HG02870 (cell line): ENCODE results near the gene NCS1.

Source experiments
- ATAC-seq: cut with Tn5 transposase; IDR thresholded peaks from one replicate; pipeline ENCODE4 v1.9.1; 2021; ENCODE audit warnings: mild to moderate bottlenecking, moderate library complexity; ENCODE audit not compliant: unreplicated experiment

Gene NCS1

DNA sequence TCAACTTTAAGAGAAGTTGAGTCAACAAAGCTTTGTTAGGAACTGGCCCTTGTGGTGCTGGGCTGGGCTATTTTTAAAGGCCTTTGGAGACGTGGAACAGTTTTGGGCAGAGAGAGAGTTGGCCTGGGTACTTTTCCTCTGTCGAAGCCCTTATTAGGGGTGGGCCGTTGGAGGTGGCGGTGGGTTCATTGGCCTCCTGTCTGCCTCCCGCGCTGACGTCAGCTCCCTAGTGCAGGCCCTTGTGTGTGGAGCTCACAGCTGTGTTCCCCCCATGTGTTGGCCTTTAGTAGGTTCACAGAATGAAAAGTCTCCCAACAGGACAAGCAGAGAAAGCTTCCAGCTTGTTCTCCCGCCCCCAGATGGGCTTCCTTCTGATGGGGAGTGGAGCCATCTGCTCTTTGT, 2.7 kb downstream of the NCS1 start:
- no peak for ATAC-seq

DNA sequence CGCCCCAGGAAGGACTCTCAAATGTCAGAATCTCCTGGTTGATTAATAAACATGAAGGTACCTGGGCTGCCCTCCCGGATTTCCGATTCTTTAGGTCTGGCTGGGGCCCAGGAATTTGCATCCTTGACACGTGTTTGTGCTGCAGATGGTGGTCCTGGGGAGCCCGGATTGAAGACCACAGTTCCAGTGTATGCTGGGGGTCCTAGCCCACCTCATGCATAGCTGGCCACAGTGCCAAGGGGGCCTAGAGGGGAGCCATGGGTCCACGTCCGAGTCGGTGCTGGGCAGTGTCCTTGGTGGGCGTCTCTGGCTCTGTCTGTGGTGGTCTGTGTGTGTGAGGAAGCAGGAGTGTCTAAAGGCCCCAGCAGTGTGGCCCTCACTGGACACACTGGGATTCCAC, 3.2 kb downstream of the NCS1 start:
- ATAC-seq: no peak

DNA sequence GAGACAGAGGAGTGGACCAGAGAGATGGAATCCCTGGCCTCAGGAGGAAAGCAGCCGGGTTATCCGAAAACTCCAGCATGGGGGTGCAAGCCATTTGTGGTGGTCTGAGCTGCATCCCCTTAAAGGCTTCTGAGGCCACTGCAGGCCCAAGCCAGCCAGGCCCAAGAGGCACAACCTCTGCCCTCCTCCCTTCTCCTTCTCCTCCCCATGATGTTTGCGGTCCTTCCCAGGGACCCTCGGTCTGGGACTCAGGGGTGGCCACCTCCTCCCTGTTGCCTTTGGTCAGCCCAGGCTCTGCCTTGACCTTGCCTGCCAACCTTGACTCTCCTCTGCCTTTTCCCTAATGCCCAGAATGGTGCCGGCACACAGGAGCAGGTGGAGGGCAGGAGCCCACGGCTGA, 4.6 kb downstream of the NCS1 start:
- no peak for ATAC-seq

DNA sequence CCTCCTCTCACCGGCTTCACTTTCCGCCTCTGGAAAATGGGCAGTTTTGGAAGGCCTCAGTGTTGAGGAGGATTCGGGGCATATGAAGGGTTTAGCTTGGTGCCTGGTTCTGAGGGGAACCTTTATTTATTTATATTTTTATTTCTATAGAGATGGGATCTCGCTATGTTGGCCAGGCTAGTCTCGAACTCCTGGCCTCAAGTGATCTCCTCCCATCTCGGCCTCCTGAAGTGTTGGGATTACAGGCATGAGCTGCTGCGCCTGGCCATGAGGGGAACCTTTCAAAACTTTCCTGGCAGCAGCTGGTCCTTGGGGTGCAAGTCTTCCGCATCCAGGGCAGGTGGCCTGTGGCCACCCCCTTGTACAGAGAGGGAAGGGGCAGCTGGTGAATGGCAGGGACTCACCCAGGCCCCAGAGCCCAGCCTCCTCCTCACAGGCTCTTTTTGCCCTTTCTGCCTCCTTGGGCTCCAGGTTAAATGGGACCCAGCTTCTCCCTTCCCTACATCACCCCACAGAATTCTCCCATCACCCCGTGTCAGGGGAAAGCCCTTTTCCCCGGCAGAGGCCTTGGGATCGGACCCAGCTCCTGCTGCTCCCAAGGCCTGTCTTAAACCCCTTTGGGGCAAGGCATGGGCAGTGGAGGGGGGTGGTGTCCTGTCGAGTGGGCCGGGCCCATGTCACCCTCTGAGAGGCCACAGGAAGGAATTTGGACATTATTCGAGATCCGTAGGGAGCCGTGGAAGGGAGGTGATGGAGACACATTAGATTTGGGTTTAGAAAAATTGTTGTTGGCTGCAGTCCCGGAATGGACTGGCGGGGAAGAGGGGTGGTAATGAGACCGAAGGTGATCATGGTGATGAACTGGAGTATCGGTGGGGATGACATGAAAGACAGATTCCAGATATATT, 5.9 kb downstream of the NCS1 start:
- ATAC-seq: no peak

DNA sequence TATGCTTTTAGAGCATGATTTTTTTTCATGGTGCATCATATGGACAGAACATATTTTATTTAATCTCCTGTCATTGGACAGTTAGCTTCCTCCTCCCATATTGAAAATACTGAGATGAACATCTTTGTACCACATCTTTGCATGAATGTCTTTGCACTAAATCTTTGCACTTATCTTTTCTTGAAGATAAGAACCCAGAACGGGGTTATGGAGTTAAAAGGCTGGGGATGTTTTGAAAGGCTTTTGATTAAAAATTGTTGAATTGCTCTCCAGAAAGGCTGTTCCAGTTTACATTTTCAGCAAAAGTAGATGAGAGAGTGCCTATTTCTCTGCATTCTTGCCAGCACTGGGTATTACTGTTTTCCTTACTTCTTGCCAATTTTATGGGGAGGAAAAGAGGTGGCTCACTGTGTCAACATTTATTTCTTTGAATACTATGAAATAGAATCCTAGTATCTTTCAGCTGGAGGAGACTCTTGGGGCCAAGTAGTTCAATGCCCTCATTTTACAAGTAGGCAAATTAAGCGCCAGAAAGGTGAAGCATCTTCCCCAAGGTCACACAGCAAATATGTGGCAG, 7.2 kb downstream of the NCS1 start:
- ATAC-seq: no peak

DNA sequence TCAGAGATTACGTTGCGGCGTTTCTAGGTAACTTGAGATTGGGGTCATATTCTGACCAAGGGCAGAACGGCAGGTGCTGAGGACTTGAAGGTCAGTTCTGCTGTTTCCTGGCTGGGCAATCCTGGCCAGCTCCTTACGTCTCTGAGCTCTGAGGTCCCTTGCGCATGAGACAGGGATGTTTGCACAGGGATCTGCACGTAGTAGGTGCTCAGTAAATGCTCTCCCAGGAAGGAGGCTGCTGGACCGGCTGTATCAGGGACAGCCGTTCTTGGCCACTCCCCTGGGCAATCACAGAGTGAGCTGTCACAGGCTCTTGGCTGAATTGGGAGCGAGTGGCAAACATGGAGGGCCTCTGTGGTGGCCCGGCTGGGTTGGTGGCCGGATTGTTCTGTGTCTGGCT, 8.3 kb downstream of the NCS1 start:
- ATAC-seq: no peak

DNA sequence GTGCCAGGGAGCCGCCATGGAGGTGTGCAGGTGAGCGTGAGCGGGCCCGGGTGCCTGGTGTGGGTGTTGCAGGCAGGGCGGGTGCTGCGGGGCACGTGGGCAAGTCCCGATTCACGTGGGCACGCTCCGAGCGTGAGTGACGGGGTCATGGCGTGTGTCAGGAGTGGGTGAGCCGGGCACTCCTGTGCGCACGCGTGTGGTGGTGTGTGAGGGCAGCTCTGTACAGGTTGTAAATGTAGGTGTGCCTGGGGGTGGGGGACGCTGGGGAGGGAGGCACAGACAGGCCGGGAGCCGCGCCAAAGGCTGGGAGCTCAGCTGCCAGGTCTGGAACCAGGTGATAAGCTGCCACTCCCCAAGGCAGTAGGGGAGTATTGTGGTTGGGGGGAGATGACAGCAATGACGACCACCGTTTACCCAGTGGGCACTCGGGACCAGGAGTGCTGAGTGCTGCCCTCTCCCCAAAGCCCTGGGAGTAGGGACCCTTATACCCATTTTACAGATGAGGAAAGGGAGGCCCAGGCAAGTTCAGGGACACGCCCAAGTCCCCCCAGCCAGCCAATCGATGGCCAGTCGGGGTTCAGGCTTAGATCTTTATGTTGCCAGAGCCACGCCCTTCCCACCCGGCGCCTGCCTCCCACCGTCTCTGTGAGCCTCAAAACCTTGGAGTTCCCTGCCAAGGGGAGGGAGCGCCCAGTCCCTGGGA, 9.6 kb downstream of the NCS1 start:
- no peak for ATAC-seq

DNA sequence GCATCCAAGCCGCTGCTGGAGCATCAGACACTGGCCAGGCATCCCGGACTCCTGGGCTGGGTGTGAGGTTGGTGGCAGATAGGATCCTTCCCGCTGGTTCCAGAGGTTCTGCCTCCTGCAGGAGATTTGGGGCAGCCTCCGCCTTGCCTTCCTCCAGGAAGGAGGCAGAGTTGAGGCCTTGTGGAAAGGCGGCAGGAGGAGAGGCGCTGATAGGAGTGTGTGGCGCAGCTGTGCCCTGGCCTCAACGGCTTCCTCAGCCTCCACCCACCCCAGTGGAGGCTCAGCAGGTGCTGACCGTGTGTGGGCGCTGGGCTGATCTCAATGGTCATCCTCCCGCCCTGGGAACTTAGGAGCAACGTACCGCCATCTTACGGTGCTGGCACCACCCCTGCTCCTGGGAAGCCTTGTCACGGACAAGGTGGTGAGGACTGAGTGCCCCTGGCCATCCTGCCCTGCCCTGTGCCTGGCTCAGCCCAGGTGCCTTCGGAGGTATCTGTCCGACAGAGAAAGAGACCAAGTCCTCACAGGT, 10.2 kb downstream of the NCS1 start:
- no peak for ATAC-seq

DNA sequence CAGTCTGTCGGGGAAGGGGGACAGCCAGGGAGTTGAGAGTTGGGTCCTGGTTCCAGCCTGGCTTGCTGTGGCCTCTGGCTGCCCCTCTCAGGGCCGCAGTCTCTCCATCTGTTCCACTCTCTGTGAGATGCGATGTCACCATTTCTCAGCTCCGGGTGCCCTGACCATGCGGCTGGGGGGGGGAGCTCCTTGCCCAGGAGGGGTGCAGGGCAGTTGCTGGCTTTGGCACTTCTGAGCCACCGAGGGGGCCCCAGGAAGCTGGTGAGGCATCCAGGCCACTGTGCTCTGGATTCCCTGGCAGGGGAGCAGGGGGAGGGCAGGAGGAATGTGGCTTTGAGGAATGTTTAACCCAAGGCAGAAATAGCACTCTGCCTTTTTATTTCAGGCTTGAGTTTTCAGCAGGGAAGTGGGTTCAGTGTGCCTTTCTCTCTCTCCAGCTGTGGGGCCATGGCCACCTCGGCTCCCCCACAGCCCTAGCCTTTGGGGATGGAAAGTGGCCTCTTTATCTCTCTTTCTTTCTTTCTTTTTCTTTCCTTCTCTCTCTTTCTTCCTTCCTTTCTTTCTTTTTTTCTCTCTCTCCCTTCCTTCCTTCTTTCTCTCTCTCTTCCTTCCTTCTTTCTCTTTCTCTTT, 11.0 kb downstream of the NCS1 start:
- ATAC-seq: no peak

DNA sequence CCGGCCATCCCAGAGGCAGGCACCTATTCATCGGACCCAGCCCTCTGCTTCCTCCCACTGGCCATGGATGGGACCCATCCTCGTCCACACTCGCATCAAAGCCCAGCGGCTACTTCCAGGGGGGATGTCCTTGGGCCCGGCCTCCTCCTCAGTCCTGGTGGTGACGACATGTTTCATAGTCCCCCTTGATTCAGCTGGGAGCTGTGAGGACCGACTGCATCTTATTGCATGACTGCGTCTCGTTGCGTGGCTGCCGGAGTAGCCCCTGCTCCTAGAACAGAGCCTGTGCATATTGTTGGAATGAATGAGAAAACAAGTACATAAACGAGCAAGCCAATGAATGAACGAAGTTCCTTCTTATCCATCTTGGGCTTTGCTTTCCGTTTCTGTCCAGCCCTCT, 12.8 kb downstream of the NCS1 start:
- ATAC-seq: no peak

DNA sequence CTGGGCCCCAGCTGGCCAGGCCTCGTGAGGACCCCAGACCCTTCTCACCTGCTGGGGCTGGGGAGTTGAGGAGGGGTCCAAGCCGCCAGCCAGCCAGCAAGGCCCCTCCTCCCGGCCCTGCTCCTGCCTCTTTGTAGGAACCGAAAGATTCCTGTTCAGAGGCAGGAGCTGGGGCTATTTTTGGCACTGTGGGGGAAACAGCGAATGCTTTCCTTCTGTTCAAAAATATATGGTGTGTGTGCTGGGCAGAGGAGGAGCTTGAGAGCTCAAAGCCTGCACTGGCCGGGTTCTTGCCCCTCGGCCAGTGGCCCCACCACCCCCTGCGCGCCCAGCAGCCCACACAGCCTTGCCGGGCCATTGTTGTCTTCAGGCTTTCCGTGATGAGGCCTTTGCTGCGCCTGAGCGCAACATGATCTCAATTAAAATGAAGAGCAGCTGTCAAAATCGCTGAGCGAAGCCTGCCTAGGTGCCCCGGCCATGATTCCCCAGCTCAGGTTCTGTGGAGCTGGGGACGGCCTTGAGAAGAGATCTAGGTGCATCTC, 13.4 kb downstream of the NCS1 start:
- ATAC-seq: no peak

DNA sequence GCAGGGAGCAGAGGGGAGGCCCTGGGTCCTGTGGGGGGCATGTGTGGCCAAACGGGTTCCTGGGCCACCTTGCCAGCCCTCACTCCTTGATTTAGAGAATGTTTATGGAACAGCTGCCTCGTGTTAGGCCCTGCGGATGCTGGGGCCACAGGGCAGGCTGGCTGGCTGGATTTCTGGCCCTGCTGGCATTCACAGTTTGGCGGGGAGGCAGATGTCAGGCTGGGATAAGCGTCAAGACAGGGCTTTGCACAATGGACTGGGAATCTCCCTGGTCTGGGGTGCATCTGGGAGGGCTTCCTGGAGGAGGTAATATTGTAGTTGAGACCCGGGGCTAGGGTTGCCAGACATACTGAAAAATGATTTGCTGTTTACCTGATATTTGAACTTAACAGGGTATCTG, 13.8 kb downstream of the NCS1 start:
- ATAC-seq: no peak

DNA sequence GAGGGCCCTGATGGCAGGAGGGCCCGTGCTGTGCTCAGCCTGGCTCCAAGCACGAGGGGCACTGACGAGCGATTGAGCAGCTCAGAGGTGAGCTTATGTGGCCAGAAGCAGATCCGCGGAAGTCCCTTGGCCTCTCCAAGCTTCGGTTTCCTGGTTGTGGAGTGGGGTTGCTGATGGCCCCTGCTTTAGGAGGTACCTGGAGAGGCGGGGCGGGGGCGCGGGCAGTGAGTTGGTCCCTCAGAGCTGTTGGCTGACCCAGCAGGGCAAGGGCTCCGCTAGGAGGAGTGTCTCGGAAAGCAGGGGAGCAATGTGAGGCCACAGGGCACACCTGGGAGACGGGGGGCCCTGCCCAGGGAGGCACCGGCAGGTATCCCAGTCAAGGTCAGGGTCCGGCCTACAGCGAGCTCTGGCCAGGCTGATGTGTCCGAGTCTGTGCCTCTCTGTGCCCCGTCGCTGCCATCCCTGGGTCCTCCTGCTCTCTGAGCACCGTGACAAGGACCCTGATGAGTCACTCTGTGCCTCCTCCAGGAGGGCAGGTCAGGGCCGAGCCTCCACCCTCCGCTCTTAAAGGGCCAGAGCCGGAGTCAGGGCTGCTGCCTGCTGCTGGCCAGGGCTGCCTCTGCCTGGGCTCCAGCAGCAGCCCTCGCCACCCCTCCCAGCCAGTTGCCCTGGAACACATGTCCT, 14.8 kb downstream of the NCS1 start:
- ATAC-seq: no peak

DNA sequence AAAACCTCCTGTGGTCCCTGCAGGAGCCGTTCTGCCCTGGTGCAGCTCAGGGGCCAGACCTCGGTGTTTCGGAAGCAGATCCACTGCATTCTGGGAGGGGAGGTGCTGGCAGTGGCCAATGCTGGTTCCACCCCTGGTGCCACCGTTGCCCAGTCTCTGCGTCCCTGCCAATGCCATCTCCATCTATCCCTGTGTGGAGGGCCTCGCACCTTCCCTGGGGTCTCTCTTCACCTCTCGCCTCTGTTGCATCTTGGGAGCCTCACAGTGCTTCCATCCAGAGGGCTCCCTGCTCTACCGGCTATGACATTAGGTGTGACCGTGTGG, 15.3 kb downstream of the NCS1 start:
- ATAC-seq: no peak

DNA sequence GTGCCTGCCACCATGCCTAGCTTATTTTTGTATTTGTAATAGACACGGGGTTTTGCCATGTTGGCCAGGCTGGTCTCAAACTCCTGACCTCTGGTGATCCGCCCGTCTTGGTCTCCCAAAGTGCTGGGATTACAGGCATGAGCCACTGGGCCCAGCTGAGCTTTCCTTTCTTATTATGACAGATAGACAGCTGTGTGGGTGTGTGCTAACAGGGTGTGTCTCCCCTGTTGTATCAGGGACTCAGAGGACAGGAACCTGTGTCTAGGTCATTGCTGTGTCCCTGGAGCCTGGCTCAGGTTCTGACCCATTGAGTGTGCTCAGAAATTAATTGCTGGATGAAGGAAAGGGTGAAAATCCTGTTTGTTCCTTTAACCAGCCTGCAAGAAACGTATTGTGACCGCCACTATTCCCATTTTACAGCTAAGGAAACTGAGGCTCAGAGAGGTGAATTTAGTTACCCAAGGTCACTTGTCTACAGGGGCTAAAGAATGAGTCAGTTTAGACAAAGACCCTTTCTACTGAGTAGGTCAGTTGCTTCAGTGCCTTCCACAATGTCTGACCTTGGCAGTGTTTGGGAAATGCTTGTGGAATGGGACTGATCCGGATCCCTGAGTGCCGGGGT, 16.8 kb downstream of the NCS1 start:
- no peak for ATAC-seq

DNA sequence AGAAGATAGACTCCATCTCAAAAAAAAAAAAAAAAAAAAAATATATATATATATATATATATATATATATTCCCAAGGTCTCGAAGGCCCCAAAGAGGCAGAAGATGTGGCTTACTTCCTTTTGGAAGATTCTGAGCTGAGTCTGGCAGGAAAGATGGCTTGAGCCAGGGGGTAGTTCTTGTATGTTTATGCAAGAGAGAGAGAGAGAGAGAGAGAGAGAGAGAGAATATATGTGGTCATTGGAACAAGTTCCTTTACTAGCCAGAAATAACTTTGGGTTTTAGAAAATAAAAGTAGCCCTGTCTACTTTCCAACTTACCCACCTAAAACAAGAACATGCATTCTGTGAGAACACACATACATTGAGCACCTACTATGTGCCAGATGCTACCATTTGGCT, 17.6 kb downstream of the NCS1 start:
- ATAC-seq: no peak

DNA sequence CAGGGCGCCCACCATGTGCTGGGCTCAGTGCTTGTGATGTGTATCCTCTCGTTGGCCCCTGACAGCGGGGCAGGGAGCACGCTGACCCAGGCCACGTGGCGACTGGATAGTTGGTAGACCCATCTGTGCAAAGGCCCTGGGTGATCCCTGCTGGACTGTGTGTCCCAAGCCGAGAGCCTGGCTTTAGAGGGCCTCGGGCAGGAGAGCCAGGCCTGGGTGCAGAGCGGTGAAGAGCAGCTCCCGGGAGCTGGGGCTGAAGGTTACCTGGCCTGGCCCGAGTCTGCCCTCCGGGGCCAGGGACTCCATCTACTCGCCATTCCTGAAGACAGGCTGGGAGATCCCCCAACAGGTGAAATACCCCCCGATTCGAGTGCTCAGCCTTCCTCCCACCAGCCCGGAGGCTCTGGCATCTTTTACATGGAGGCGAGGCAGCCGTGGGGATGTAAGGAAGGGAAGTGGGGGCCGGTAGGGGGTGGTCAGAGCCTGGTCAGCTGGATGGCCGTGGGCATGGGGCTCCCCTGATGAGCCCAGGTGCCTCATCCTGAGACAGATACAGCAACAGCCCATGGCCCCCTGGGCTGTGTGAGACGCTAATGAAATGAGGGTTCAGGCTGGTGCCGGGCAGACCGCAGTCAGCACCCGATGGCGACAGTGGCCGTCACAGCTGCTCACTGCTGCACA, 19.0 kb downstream of the NCS1 start:
- no peak for ATAC-seq

DNA sequence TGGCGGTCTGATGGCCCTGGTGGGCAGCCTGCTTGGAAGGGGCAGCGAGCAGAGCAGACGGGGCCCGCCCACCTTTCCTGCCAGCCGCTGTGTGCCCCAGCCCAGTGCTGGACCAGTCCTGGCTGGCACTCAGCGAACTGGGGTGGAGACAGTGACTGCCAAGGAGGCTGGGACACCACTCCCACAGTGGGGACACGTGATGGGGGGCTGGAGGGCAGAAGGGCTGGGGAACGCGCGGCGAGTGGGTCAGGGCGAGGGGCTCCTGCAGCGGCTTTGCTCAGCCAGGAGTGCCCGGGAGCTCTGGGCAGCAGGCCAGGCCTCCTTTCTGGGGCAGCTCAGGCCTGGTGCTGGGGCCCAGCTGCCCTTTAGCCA, 19.5 kb downstream of the NCS1 start:
- ATAC-seq: no peak

DNA sequence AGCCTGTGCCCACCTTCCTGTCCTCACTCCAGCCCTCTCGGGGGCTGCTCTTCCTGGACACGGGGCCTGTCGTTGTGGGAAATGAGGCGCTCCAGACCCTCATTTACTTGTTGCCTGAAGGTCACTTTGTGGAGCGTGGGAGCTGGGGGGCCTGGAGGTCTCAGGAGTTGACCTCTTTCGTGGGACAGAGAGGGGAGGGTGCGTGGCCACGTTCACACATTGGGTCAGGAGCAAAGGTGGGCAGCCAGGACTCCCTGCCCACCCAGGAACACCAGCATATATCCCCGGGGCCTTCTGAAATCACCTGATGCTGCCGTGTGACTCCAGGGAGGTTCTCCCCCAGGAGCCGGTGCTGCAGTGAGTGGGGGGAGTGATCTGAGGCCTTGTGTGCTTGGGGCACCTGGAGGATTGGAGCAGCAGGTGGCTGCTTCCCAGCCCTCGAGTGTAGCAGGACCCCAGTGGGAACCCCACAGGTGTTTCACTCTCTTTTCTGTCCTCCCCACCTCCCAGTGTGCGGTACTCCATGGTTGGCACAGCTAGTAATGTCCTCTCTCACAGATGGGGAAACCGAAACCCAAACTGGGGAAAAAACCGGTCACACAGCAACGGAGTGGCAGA, 20.3 kb downstream of the NCS1 start:
- no peak for ATAC-seq
